Pancreas (tissue), 10 donors: ENCODE measurements around the gene FAM210A. TPM values are rescaled to one million over a fixed set of nuclear protein-coding genes. Genes with fewer than 3 reads are reported as not detected.

Experiments used
- ATAC-seq, 4 donors: fragments of 200-7000 bp; cut with Tn5 transposase; one replicate each; pipeline versions ENCODE4 v1.8.0 to v1.9.1; 2020; ENCODE audit warnings: mild to moderate bottlenecking in 4 of 4, moderate library complexity in 4 of 4
- DNase-seq, 6 donors: peaks; one replicate each; pipeline ENCODE4 v3.0.0-alpha.2; 2020
- FAIRE-seq: peaks from 2 replicates; lab custom pipeline; 2012; peaks lifted over from hg19 to GRCh38; lab: Jason Lieb, UNC
- H3K27ac ChIP-seq, 4 donors: fragments of 200-600 bp; sonication (generic); 1 replicate in 3 of 4; 2 replicates in 1 of 4; pipeline versions ENCODE4 v1.5.0 to v1.8.0; 2020
- H3K27me3 ChIP-seq, 4 donors: fragments of 200-600 bp; one replicate each; pipeline ENCODE4 v1.8.0; 2021
- H3K36me3 ChIP-seq, 3 donors: fragments of 200-600 bp; sonication (generic) in 1 of 3; one replicate each; pipeline versions ENCODE4 v1.5.0 to v1.8.0; 2020 to 2021
- H3K4me1 ChIP-seq, 3 donors: fragments of 200-600 bp; one replicate each; pipeline ENCODE4 v1.8.0; 2021
- H3K4me3 ChIP-seq, 4 donors: fragments of 200-600 bp; sonication (generic) in 2 of 4; one replicate each; pipeline versions ENCODE4 v1.5.0 to v1.8.0; 2020 to 2021
- H3K9me3 ChIP-seq, 4 donors: fragments of 200-600 bp; one replicate each; pipeline ENCODE4 v1.8.0; 2021
- CTCF ChIP-seq, 4 donors: fragments of 200-600 bp; sonication (generic) in 3 of 4; IDR thresholded peaks; one replicate each; pipeline versions ENCODE4 v1.5.0 to v1.8.0; 2021; ENCODE audit warnings: antibody characterized with exemption in 4 of 4
- WGBS, 2 donors: extraction: QIAGEN DNeasy Blood & Tissue Kit; methylation state at CpG; one replicate each; pipeline ENCODE4 v1.1.7; 2013; 5-methylcytosine and 5-hydroxymethylcytosine counted together
- intact Hi-C, 3 donors: fragments of 100-400 bp; cut with DNase I; formaldehyde crosslinking; loops; one replicate each; pipeline versions ENCODE4 v1.11.1 to v1.14.2; 2022
- polyA plus RNA-seq, 2 donors: library from polyadenylated mRNA; stranded (reverse); fragments of 200-250 nt; gene quantifications; one replicate each; pipeline ENCODE4 v1.2.3, GENCODE V29; 2013
- total RNA-seq, 6 donors: library from RNA; stranded (reverse); fragmentation: NEBNext Ultra II Directional in 4 of 6; extraction: Animal tissue kit (Norgen Biotek cat#: 25700) in 4 of 6; gene quantifications; one replicate each; pipeline versions ENCODE4 v1.2.1 to v1.2.4, GENCODE V29; 2021 to 2023
- donor health status: healthy with polysubstance abuse.
- donor health status: DM: no; HTN: no; CAD: no; lungs with moderate emphysema.
- donor health status: DM: no; HTN: no; CAD: no.
- donor health status: control.
- donor health status: control.
- donor health status: Bipolar disorder and iron deficiency.
- donor health status: DM: yes; HTN: yes; CAD: no.
- donor health status: DM: no; HTN: no; CAD: no.
- donor health status: DM: no; HTN: no; CAD: no.
- donor health status: DM: yes; HTN: yes; CAD: no.

The FAM210A gene
- total and polyA plus RNA-seq, 8 donors: 1.5 to 7.2 (median 3.1) TPM

- FAIRE-seq (no peak), DNase-seq (no peak), ATAC-seq (no peak)
- H3K4me1 ChIP-seq: no peaks in the 10 kb centered on the region
- H3K36me3 ChIP-seq: peaks cover 0 to 54% (median 8%) of the 10 kb centered on the region in 3 donors
- no peak overlapping the region for H3K4me3 ChIP-seq
- intact Hi-C loops: no loop called here
- H3K27ac ChIP-seq: no peak overlapping the region
- no peak for TF ChIP-seq CTCF (IDR thresholded peaks at IDR 0.05)
- H3K27me3 ChIP-seq: no peaks in the 10 kb centered on the region
- WGBS, 2 donors: 78 to 80% methylated on average over 3 of the region's 3 CpGs
- no peaks in the 10 kb centered on the region for H3K9me3 ChIP-seq
These were observed 19.3 kb upstream of the FAM210A start for GRCh38 chr18:13745696-13746095.

- intact Hi-C loops: no loop called here
- TF ChIP-seq CTCF (IDR thresholded peaks at IDR 0.05): no peak
- no peaks in the 10 kb centered on the region for H3K4me1 ChIP-seq
- WGBS, 2 donors: 88 to 95% methylated on average over 2 of the region's 2 CpGs
- ATAC-seq (no peak), DNase-seq (no peak), FAIRE-seq (no peak)
- H3K4me3 ChIP-seq: no peak overlapping the region
- no peaks in the 10 kb centered on the region for H3K27me3 ChIP-seq
- H3K9me3 ChIP-seq: no peaks in the 10 kb centered on the region
- no peak overlapping the region for H3K27ac ChIP-seq
- peaks cover 0 to 43% (median 12%) of the 10 kb centered on the region in 3 donors for H3K36me3 ChIP-seq
These were observed 9.3 kb upstream of the FAM210A start for GRCh38 chr18:13735681-13736080.

GRCh38 chr18:13730481-13730880 lies 4.1 kb upstream of the FAM210A start:
- H3K9me3 ChIP-seq: no peaks in the 10 kb centered on the region
- TF ChIP-seq CTCF (IDR thresholded peaks at IDR 0.05): no peak
- intact Hi-C loops: no loop called here
- DNase-seq: no peak
- H3K4me1 ChIP-seq: peaks cover 0 to 8% (median 5%) of the 10 kb centered on the region in 3 donors
- no peak for ATAC-seq
- no peaks in the 10 kb centered on the region for H3K27me3 ChIP-seq
- no peak for FAIRE-seq
- peaks cover 0 to 18% (median under 1%) of the 10 kb centered on the region in 3 donors for H3K36me3 ChIP-seq
- WGBS, 2 donors: 81 to 92% methylated on average over 1 of the region's 1 CpG
- no peak overlapping the region for H3K4me3 ChIP-seq
- no peak overlapping the region for H3K27ac ChIP-seq

- H3K36me3 ChIP-seq: no peaks in the 10 kb centered on the region
- peak overlapping the region; percentile 81 to 99 (median 95) for H3K4me3 ChIP-seq
- peak overlapping the region; percentile 76 to 90 (median 89) for H3K27ac ChIP-seq
- intact Hi-C loops: no loop called here
- peaks cover 5 to 15% (median 8%) of the 10 kb centered on the region in 3 donors for H3K4me1 ChIP-seq
- no peaks in the 10 kb centered on the region for H3K9me3 ChIP-seq
- 0% methylated on average over 30 of the region's 30 CpGs for WGBS, 2 donors
- TF ChIP-seq CTCF (IDR thresholded peaks at IDR 0.05): no peak
- FAIRE-seq: no peak
- DNase-seq: peak in 4 of 6 donors; percentile 29 to 79 (median 61)
- ATAC-seq: peak; percentile 38 to 70 (median 44)
- H3K27me3 ChIP-seq: no peaks in the 10 kb centered on the region
These were observed 594 bp upstream of the FAM210A start for GRCh38 chr18:13726972-13727331.

GRCh38 chr18:13725566-13726231 lies 659 bp downstream of the FAM210A start:
- Histone ChIP-seq H3K4me1 (peaks cover 5 to 15% (median 8%) of the 10 kb centered on the region in 3 donors), H3K27me3 (no peaks in the 10 kb centered on the region), H3K4me3 (peak overlapping the region; percentile 81 to 99 (median 95)), H3K27ac (peak overlapping the region; percentile 76 to 90 (median 89)), H3K36me3 (no peaks in the 10 kb centered on the region), H3K9me3 (no peaks in the 10 kb centered on the region)
- ATAC-seq: peak in 3 of 4 donors; percentile 1 to 3 (median 2)
- no peak for TF ChIP-seq CTCF (IDR thresholded peaks at IDR 0.05)
- 1 to 2% methylated on average over 35 of the region's 35 CpGs for WGBS, 2 donors
- no peak for DNase-seq
- intact Hi-C loops: no loop called here
- FAIRE-seq: no peak
